Measurements from ENCODE around the gene CYP1A2. TPM values are rescaled to one million over a fixed set of nuclear protein-coding genes. Genes with fewer than 3 reads are reported as not detected.
A peak's percentile ranks its signal among the peaks of the same experiment; 100 is the strongest.

CYP1A2 gene
- total RNA-seq, 3 donors from 2014 or later = 0.08 TPM; not detected in 2

DNA sequence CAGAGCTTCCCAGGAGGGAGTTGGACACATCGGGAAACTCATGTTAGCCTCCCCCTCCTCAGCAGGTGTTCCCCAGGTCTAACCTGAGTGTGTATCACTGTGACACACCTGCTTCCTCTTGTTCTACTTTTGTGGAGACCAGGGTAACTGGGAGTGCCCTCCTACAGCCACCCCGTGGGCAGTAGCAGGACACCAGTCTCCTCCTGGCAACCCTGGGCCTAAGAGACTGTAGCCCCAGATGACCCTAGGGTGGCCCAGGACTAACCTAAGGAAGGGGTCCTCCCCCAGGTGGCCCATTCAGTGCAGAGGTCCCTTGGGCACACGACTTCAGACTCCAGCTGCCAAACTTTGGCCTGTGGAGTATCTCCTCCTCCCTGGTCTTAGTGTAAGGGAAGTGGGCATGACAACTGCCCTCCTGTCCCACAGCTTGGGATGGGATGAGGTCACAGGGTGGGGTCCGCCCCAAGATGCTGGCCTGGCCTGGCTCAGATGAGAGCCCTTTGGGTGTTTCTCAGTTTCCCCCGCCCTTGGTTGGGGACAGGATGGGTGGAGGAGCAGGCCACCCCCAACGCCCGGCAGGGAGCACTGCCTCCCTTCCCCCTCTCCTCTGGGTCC lies 38.0 kb downstream of the CYP1A2 start:
- Mint-ChIP-seq H3K4me3 (peak overlapping the region; percentile 91), H3K27me3 (ENCODE audit: low read depth) (no peaks in the 10 kb centered on the region), H3K36me3 (ENCODE audit: insufficient read depth) (peaks cover 20% of the 10 kb centered on the region), H3K4me1 (ENCODE audit: low read depth) (peaks cover 73% of the 10 kb centered on the region), H3K9me3 (no peaks in the 10 kb centered on the region)
- DNase-seq (no peak), ATAC-seq (no peak)

DNA sequence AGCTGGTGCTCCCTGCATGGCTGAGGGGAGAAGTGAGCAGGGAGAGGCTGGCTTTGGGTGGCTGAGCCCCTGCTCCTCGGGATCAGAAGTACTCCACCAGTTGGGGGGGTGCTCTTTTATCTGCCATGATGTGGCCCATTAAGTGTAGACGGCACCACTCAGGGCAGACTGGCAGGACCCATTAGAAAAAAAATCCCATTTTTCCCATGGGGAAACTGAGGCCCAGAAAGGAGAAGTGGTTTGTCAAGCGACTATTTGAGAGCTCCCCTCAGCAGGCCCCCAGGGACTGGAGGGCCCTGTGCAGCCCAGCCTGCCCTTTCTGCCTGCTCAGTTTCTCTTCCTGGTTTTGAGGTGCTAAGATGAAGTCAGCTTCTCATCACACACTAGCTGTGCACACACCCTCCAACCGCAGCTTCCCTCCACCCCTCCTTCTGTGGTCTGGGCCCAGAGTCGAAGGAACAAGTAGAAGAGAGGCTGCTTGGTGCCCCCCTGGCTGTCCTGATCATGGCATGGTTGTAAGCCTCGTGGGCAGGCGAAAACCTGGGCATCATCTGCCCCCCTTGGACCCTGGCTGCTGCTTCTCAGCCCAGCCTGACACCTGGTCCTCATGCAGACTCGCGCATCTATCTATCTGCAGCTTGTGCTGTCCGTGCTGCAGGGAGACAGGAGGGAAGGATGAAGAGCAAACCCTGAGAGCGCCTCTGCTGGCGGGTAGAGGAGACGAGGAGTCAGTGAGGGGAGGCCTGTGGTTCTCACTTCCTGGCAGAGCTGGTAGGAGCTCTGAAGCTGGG lies 38.8 kb downstream of the CYP1A2 start:
- DNase-seq (peak; percentile 79), ATAC-seq (peak; percentile 75 to 76)
- Mint-ChIP-seq H3K4me1 (ENCODE audit: low read depth) (peaks cover 81% of the 10 kb centered on the region), H3K9me3 (no peaks in the 10 kb centered on the region), H3K36me3 (ENCODE audit: insufficient read depth) (peaks cover 25% of the 10 kb centered on the region), H3K4me3 (peak overlapping the region; percentile 91), H3K27me3 (ENCODE audit: low read depth) (no peaks in the 10 kb centered on the region)

DNA sequence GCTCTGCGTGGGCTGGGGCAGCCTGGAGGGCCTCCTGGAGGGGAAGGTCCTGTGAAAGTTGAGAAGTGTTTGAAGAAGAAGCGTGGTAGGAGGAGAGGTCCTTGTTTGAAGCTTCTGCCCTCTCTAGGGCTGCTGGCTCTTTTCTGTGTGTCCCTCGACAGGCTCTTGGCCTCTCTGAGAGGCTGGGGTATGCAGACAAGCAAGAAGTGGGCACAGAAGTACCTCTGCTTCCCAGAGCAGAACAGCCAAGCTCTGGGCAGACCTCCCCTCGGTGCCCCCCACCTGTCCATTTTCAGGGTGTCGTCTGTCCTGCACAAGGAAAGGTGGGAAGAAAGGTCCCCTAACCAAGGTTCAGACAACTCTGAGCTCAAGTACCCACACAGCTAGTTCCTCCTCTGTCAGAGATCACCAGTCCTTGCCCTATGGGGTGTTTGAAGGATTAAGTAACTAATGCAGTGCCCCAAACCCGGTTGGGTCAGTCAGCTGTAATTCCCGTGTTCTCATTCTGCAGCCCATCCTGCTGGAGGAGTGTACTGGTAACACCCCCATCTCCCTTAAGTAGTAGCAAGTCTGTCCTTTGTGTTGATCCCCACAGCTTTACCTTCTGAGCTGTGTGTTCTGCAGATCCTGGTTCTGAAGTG lies 39.5 kb downstream of the CYP1A2 start:
- DNase-seq (no peak), ATAC-seq (no peak)
- peaks cover 88% of the 10 kb centered on the region for H3K4me1 Mint-ChIP-seq (ENCODE audit: low read depth)
- peaks cover 25% of the 10 kb centered on the region for H3K36me3 Mint-ChIP-seq (ENCODE audit: insufficient read depth)
- H3K27me3 Mint-ChIP-seq (ENCODE audit: low read depth) = no peaks in the 10 kb centered on the region
- no peaks in the 10 kb centered on the region for H3K9me3 Mint-ChIP-seq
- peak overlapping the region; percentile 91 for H3K4me3 Mint-ChIP-seq

DNA sequence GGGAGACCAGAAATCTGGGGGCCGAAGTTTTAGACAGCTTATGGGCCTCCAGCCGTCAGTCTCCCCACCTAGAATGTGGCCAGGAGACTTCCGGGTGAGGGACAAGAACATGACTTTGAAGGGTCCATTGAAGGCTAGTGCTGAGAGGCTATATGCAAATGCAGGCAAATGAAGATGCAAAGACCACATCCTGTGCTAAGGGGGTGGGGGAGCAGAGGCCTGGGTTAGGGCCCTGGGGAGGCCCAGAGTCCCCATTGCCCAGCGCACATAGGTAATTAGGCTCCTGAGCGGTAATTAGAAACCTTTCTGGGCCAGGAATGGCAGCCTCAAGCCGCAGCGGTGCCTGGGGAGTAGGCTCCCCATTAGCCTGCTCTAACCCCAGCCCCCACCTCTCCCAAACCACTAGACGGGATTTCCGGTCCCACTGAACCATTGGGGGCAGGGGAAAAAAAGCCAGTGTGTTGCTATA lies 40.1 kb downstream of the CYP1A2 start:
- no peaks in the 10 kb centered on the region for H3K27me3 Mint-ChIP-seq (ENCODE audit: low read depth)
- no peaks in the 10 kb centered on the region for H3K9me3 Mint-ChIP-seq
- H3K36me3 Mint-ChIP-seq (ENCODE audit: insufficient read depth) = peaks cover 25% of the 10 kb centered on the region
- H3K4me1 Mint-ChIP-seq (ENCODE audit: low read depth) = peaks cover 90% of the 10 kb centered on the region
- DNase-seq = no peak
- ATAC-seq = no peak
- peak overlapping the region; percentile 91 for H3K4me3 Mint-ChIP-seq

GRCh38 chr15:74789171-74789631 lies 40.6 kb downstream of the CYP1A2 start:
- Mint-ChIP-seq H3K9me3 (no peaks in the 10 kb centered on the region), H3K4me3 (peak overlapping the region; percentile 91), H3K4me1 (ENCODE audit: low read depth) (peaks cover 90% of the 10 kb centered on the region), H3K36me3 (ENCODE audit: insufficient read depth) (peaks cover 25% of the 10 kb centered on the region), H3K27me3 (ENCODE audit: low read depth) (no peaks in the 10 kb centered on the region)
- DNase-seq = no peak
- ATAC-seq = no peak

GRCh38 chr15:74789741-74790079 lies 41.1 kb downstream of the CYP1A2 start:
- H3K36me3 Mint-ChIP-seq (ENCODE audit: insufficient read depth) = peaks cover 25% of the 10 kb centered on the region
- H3K27me3 Mint-ChIP-seq (ENCODE audit: low read depth) = no peaks in the 10 kb centered on the region
- ATAC-seq (no peak), DNase-seq (no peak)
- H3K4me1 Mint-ChIP-seq (ENCODE audit: low read depth) = peaks cover 90% of the 10 kb centered on the region
- H3K4me3 Mint-ChIP-seq = peak overlapping the region; percentile 91
- H3K9me3 Mint-ChIP-seq = no peaks in the 10 kb centered on the region

DNA sequence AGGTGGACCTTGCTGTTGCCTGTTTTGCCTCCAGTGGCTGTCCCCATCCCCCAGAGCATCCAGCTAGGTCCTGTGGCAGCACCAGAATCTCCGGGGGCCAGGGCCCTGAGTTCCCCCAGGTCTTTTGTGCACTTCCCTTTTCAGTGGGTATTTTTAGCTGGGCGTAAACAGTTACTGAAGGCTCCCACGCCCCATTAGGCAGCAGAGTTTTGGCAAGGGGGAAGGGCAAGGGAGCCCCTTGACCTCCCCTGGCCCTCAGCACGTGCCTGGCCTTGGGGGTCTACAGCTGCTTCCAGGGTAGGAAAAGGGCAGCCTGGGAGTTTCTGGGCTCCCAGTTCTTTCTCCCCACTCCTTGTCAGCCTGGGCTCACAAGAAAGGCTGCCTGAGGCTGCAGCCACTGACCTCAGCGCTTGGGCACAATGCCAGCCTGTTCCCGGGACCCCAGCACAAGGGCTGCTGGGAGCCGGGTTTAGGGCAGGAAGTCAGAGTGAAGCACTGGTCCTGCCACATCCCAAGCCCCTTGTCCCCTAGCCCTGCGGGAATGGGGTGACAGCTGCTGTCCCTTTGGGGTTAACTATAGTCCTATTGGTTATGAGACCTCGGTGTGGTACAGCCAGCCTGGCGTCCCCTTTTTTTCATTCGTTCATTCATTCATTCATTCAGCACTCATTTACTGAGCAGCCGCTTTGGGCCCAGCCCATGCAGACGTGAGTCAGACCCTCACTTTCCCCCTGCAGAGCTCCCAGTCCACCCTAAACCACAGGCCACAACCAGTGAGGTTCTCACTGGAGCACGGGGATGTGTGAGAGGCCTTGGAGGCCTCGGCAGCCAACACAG lies 41.7 kb downstream of the CYP1A2 start:
- Mint-ChIP-seq H3K4me3 (peak overlapping the region; percentile 91), H3K36me3 (ENCODE audit: insufficient read depth) (peaks cover 25% of the 10 kb centered on the region), H3K4me1 (ENCODE audit: low read depth) (peaks cover 90% of the 10 kb centered on the region), H3K27me3 (ENCODE audit: low read depth) (no peaks in the 10 kb centered on the region), H3K9me3 (no peaks in the 10 kb centered on the region)
- ATAC-seq (peak; percentile 11), DNase-seq (no peak)

DNA sequence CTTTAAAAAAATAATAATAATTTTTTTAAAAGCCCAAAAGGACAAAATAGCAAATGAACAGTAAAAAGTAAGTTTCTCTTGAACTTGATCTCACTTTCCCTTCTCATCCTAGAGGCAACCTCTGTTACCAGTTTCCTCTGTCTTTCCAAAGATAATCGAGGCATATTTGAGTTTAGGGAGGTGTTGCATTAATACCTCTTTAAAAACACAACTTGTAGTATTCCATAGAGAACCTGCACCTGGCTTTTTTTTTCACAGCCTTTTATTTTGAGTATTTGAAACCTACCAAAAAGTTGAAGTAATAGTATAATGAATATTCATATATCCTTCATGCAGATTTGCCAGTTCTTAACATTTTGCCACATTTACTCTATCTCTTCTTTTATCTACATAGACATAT lies 42.4 kb downstream of the CYP1A2 start:
- no peak for ATAC-seq
- Mint-ChIP-seq H3K36me3 (ENCODE audit: insufficient read depth) (peaks cover 21% of the 10 kb centered on the region), H3K4me3 (peak overlapping the region; percentile 66), H3K4me1 (ENCODE audit: low read depth) (peaks cover 88% of the 10 kb centered on the region), H3K9me3 (no peaks in the 10 kb centered on the region), H3K27me3 (ENCODE audit: low read depth) (no peaks in the 10 kb centered on the region)
- DNase-seq = no peak

DNA sequence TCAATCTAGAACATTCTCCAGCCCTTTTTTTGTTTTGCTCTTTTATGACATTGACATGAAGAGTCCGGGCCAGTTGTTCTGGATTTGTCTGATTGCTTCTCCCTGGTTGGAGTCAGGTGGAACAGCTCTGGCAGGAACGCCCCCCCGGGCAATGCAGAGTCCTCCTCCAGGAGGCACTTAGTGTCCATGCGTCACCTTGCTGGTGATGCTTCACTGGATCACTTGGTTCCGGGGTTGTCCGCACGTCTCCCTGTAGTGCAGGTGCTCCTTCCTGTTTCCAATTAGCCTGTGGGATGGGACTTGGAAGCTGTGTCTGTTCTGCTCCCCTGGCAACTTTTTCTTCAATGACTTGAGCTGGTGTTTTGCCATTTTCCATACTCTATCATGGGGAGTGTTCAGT lies 43.0 kb downstream of the CYP1A2 start:
- H3K27me3 Mint-ChIP-seq (ENCODE audit: low read depth) = no peaks in the 10 kb centered on the region
- ATAC-seq (no peak), DNase-seq (no peak)
- no peaks in the 10 kb centered on the region for H3K9me3 Mint-ChIP-seq
- H3K4me1 Mint-ChIP-seq (ENCODE audit: low read depth) = peaks cover 90% of the 10 kb centered on the region
- H3K36me3 Mint-ChIP-seq (ENCODE audit: insufficient read depth) = peaks cover 23% of the 10 kb centered on the region
- H3K4me3 Mint-ChIP-seq = peak overlapping the region; percentile 66

DNA sequence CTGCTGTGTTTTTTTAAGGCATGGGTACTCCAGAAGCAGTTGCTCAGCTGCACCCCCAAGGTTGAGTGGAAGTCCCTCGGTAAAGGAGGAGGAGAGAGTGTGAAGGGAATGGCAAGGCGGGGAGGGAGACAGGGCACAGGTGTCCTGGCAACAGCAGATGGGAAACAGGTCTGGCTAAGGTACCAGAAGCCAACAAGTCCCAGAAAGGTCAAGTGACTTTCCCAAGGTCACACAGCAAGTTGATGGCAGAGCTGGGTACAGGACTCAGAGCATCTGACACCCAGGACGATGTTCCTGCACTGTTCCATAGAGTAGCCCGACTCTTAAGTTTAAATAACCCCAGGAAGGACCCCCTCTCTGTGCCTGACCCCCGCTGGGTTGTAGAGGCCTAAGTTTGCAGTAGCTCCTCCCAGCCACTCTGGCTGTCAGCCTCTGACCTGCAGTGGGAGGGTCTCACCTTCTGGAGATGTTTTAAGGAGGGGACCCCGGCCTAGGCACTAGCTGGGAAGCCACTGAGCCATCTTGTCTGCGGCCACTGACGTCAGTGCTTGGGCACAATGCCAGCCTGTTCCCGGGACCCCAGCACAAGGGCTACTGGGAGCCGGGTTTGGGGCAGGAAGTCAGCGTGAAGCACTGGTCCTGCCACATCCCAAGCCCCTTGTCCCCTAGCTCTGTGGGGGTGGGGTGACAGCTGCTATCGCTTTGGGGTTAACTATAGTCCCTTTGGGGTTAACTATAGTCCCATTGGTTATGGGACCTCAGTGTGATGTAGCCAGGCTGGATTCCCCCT lies 43.8 kb downstream of the CYP1A2 start:
- Mint-ChIP-seq H3K9me3 (no peaks in the 10 kb centered on the region), H3K4me1 (ENCODE audit: low read depth) (peaks cover 85% of the 10 kb centered on the region), H3K4me3 (peak overlapping the region; percentile 66), H3K36me3 (ENCODE audit: insufficient read depth) (peaks cover 23% of the 10 kb centered on the region), H3K27me3 (ENCODE audit: low read depth) (no peaks in the 10 kb centered on the region)
- ATAC-seq (no peak), DNase-seq (no peak)

DNA sequence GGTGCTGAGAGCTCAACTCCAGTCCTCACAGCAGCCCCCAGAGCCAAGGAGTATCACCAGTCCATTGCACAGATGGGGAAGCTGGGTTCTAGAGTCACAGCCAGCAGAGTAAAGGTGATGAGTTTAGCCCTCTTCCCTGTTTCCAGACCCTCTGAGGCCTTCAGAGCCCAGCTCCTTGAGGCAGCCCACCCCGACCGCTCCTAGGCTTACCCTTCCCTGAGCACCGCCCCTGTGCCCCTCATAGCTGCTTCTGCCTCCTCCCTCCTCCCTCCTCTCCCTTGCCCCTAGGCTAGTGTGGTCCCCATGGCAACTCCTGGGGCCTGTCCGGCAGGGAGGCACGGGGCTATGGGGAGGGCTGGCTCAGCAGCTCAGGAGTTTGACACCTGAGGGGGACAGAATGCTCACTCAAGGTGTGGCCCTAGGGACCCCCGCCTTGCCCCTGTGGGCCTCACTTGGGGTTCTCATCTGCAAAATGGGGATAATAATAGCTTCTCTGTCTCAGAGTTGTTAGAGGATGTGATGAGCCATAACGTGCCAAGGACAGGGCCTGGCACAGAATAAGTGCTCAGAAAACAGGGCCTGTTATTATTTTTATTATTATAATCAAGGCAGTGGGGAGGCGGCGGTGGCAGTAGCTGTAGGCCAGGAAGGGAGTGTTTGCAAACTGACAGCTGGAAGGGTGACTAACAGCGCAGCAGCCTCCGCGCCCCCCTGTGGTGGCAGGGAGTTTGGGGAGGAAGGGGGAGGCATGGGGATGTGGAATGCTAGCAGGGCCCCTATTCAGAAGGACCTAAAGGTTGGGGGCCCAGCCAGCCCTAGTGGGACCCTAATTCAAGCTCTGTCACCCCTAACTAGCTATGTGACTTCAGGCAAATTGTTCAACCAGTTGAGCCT lies 44.7 kb downstream of the CYP1A2 start:
- no peaks in the 10 kb centered on the region for H3K9me3 Mint-ChIP-seq
- H3K36me3 Mint-ChIP-seq (ENCODE audit: insufficient read depth) = peaks cover 27% of the 10 kb centered on the region
- no peak overlapping the region for H3K4me3 Mint-ChIP-seq
- peaks cover 85% of the 10 kb centered on the region for H3K4me1 Mint-ChIP-seq (ENCODE audit: low read depth)
- ATAC-seq = peak; percentile 45
- no peaks in the 10 kb centered on the region for H3K27me3 Mint-ChIP-seq (ENCODE audit: low read depth)
- peak; percentile 74 for DNase-seq

GRCh38 chr15:74794248-74794969 lies 45.8 kb downstream of the CYP1A2 start:
- peaks cover 84% of the 10 kb centered on the region for H3K4me1 Mint-ChIP-seq (ENCODE audit: low read depth)
- ATAC-seq (peak; percentile 24 to 34), DNase-seq (no peak)
- no peaks in the 10 kb centered on the region for H3K9me3 Mint-ChIP-seq
- H3K27me3 Mint-ChIP-seq (ENCODE audit: low read depth) = no peaks in the 10 kb centered on the region
- peak overlapping the region; percentile 33 for H3K4me3 Mint-ChIP-seq
- peaks cover 27% of the 10 kb centered on the region for H3K36me3 Mint-ChIP-seq (ENCODE audit: insufficient read depth)
